Testis (tissue), 2 donors: Measurements from ENCODE around the gene SPACDR.

Source experiments
- CTCF ChIP-seq, 3 experiments: fragments of 450-650 bp in 2 of 3; fragments of 200-600 bp in 1 of 3; sonication (generic) in 1 of 3; IDR thresholded peaks; one replicate each; pipeline ENCODE4 v1.5.1; 2016 to 2019; ENCODE audit warnings: antibody characterized with exemption in 3 of 3, mild to moderate bottlenecking in 2 of 3, moderate library complexity in 1 of 3
- POLR2A ChIP-seq: fragments of 450-650 bp; IDR thresholded peaks from one replicate; pipeline ENCODE4 v1.6.1; 2017; ENCODE audit warnings: antibody characterized with exemption, mild to moderate bottlenecking, moderate library complexity

DNA sequence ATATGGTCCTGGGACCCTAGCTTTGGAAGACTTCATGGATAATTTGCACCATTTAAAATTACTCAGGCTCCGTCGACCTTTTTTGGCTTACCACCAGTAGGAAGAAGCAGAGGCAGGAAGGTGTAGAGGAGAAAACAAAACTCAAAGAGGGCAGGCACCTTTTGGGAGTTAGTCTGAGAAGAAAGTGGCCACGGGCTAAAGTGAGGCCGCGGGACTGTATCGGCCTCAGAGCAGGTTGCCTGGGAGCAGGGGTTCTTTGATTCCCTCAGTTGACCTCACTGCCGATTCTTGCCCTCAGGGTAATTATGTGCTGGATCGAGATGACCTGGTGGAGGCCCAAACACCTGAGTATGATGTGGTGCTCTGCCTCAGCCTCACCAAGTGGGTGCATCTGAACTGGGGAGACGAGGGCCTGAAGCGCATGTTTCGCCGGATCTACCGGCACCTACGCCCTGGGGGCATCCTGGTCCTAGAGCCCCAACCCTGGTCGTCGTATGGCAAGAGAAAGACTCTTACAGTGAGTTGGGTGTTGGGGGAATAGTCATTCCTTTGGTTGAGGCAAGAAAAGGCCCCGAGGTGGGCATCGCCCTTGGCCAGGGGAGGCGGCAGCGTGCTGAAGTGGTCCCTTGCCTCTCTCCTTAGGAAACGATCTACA is 31.3 kb downstream of the SPACDR start:
- TF ChIP-seq POLR2A (no peak), CTCF (IDR thresholded peaks at IDR 0.05) (no peak)
